ENCODE measurements around the gene PYGM. TPM values are rescaled to one million over a fixed set of nuclear protein-coding genes. Genes with fewer than 3 reads are reported as not detected.

Gene PYGM
- total RNA-seq, 3 donors from 2014 or later, result 2.0 to 21.1 (median 2.8) TPM

GRCh38 chr11:64803158-64803845 lies 43.5 kb upstream of the PYGM start, which contains the start of gene MAP4K2:
TSS of gene MAP4K2 (minus strand) at chr11:64803214. CDS start at chr11:64803149, 65 bp downstream.
- no peaks in the 10 kb centered on the region for H3K36me3 ChIP-seq (ENCODE audit: low read depth)
- DNase-seq, result peak; percentile 92 to 94 (median 93)
- H3K4me1 ChIP-seq (ENCODE audit: low read depth), result peaks cover 17% of the 10 kb centered on the region
- peak within 1 kb of the TSS; percentile 24 for H3K4me3 ChIP-seq
- intact Hi-C loops (cut with DNase I, micrococcal nuclease), result no loop called here
- TF ChIP-seq, protein P1, sequence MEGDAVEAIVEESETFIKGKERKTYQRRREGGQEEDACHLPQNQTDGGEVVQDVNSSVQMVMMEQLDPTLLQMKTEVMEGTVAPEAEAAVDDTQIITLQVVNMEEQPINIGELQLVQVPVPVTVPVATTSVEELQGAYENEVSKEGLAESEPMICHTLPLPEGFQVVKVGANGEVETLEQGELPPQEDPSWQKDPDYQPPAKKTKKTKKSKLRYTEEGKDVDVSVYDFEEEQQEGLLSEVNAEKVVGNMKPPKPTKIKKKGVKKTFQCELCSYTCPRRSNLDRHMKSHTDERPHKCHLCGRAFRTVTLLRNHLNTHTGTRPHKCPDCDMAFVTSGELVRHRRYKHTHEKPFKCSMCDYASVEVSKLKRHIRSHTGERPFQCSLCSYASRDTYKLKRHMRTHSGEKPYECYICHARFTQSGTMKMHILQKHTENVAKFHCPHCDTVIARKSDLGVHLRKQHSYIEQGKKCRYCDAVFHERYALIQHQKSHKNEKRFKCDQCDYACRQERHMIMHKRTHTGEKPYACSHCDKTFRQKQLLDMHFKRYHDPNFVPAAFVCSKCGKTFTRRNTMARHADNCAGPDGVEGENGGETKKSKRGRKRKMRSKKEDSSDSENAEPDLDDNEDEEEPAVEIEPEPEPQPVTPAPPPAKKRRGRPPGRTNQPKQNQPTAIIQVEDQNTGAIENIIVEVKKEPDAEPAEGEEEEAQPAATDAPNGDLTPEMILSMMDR (IDR thresholded peaks at IDR 0.05), result no peak
- ATAC-seq, result peak; percentile 96
- no peaks in the 10 kb centered on the region for H3K9me3 ChIP-seq

GRCh38 chr11:64802370-64803157 lies 42.8 kb upstream of the PYGM start:
- Histone ChIP-seq H3K4me1 (ENCODE audit: low read depth) (peaks cover 17% of the 10 kb centered on the region), H3K36me3 (ENCODE audit: low read depth) (no peaks in the 10 kb centered on the region), H3K9me3 (no peaks in the 10 kb centered on the region), H3K4me3 (peak overlapping the region; percentile 24)
- DNase-seq (peak in 1 of 3 donors; percentile 82), ATAC-seq (peak; percentile 1)
- intact Hi-C loops (cut with DNase I, micrococcal nuclease), result no loop called here
- TF ChIP-seq, protein P1 (IDR thresholded peaks at IDR 0.05), result no peak

DNA sequence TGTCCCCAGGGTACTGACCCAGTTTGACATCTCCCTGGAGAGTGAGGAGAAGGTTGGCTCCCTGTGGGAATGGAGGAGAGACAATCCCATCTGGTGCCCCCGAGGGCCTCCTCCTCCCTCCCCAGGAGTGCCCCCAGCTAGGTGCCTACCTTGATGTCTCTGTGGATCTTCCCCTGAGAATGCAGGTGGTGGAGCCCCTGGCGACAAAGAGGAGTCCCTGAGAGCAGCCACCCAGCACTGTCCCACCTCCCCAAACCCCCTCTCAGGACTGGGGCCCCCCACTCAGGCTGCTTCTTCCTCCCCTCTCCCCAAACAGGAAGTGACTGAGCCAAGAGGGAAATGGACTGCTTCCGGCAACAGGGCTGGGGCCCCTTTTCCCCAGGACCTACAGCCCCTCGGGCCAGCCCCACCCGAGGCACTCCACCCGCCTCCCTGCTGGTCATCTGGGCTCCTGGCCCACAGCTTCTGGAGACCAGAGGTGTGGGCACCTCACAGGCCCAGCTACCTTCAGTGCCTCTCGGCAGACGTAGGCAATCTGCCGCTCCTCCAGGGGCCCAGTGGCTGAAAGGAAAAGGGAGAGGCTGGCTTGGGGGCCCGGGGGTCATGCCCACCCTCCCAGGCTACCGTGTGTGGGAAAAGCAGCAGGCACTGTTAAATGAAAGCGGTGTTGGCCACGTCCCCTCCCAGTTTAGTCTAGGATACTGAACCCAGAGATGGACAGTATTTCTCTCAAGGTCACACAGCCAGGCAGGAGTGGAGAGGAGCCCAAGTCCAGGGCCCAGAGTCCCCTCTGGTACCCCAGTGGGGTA lies 42.0 kb upstream of the PYGM start:
- ATAC-seq, result no peak
- no peaks in the 10 kb centered on the region for H3K36me3 ChIP-seq (ENCODE audit: low read depth)
- peaks cover 17% of the 10 kb centered on the region for H3K4me1 ChIP-seq (ENCODE audit: low read depth)
- peak in 2 of 3 donors; percentile 51 to 66 for DNase-seq
- TF ChIP-seq, protein P1 (IDR thresholded peaks at IDR 0.05), result no peak
- no peaks in the 10 kb centered on the region for H3K9me3 ChIP-seq
- no peak overlapping the region for H3K4me3 ChIP-seq
- intact Hi-C loops (cut with DNase I, micrococcal nuclease), result no loop called here

GRCh38 chr11:64801158-64801464 lies 41.3 kb upstream of the PYGM start:
- peak in 1 of 3 donors; percentile 58 for DNase-seq
- no peak for ATAC-seq
- intact Hi-C loops (cut with DNase I, micrococcal nuclease), result no loop called here
- Histone ChIP-seq H3K36me3 (ENCODE audit: low read depth) (no peaks in the 10 kb centered on the region), H3K9me3 (no peaks in the 10 kb centered on the region), H3K4me1 (ENCODE audit: low read depth) (peaks cover 17% of the 10 kb centered on the region), H3K4me3 (no peak overlapping the region)
- TF ChIP-seq, protein P1 (IDR thresholded peaks at IDR 0.05), result no peak

DNA sequence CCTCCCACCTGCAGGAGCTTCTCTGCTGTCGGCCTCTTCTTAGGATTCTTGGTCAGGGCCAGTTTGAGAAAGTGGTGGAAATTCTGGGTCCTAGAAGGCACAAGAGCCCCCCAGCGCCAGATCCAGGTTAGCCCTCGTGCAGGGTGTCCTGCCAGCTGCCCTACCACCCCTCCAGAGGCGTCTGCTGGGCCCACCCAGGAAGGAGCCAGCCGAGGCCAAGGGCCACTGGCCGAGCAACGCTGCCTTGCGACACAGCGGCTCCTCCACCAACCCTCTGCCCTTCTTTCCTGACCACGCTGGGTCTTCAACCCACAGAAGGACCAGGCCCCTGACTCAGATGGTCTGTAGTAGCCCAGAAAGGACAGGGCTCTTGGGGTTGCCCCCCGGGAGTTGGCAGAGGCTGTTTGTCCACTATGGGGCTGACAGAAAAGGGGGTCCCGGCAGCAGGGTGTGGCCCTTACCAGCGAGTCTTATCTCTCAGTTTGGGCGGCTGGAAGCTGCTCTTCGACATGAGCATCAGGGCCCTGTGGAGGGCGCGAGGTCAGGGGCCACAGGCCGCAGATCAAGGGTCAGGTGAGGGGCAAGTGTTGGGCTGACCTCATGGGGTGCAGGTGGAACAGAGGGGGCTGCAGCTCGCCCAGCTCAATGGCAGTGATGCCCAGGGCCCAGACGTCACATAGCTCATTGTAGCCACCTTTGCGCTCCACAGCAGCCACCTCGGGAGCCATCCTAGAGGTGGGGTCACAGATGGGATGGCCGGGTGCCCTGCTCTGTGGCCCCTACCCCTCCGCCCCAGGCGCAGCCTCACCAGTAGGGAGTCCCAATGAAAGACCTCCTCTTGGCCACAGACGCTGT lies 40.8 kb upstream of the PYGM start:
- H3K4me1 ChIP-seq (ENCODE audit: low read depth), result peaks cover 17% of the 10 kb centered on the region
- TF ChIP-seq, protein P1 (IDR thresholded peaks at IDR 0.05), result no peak
- no peak overlapping the region for H3K4me3 ChIP-seq
- no peak for ATAC-seq
- H3K36me3 ChIP-seq (ENCODE audit: low read depth), result no peaks in the 10 kb centered on the region
- intact Hi-C loops (cut with DNase I, micrococcal nuclease), result no loop called here
- H3K9me3 ChIP-seq, result no peaks in the 10 kb centered on the region
- peak in 1 of 3 donors; percentile 55 for DNase-seq

Measured in mucosa of descending colon (tissue), 3 donors.